Astrocyte (in vitro differentiated cells and primary cell): ENCODE results near the gene XBP1.

Source experiments
- CTCF ChIP-seq: IDR thresholded peaks from 2 replicates; pipeline ENCODE4 v1.5.1; 2011; ENCODE audit warnings: low read depth, mild to moderate bottlenecking, inconsistent platforms, low read length, moderate library complexity; ENCODE audit not compliant: insufficient read depth
- EZH2 ChIP-seq: IDR thresholded peaks from 2 replicates; pipeline ENCODE4 v1.6.1; 2012; ENCODE audit warnings: mild to moderate bottlenecking, low read length, inconsistent platforms; ENCODE audit not compliant: insufficient read depth

DNA sequence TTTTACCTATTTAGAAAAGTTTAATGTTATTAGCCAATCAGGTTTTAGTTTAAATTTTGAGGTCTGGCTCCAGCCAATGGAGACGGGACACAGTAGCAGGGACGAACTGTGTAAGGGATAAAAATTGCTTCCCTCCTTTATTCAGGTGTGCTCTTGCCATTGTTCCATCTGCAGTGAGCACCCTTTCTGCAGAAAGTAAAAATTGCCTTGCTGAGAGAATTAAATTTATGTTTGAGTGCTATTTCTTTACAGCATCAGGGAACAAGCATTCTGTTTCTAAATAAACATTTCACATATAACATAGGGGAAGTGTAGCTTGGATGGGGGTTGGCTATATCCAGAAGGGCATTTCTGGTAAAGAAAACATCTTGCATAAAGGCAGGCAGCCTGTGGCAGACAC lies 46.6 kb upstream of the XBP1 start:
- TF ChIP-seq EZH2 (no peak), CTCF (no peak)
